GM21390 (cell line): Measurements from ENCODE around the gene CYP3A4.
"Not testable (repeated sequence)": the region's sequence is repeated elsewhere in the genome, so short reads cannot be mapped to it uniquely, and the experiment has no call there.

ENCODE experiments used
- ATAC-seq: cut with Tn5 transposase; IDR thresholded peaks from one replicate; pipeline ENCODE4 v1.9.1; 2021; ENCODE audit not compliant: unreplicated experiment

Gene CYP3A4

DNA sequence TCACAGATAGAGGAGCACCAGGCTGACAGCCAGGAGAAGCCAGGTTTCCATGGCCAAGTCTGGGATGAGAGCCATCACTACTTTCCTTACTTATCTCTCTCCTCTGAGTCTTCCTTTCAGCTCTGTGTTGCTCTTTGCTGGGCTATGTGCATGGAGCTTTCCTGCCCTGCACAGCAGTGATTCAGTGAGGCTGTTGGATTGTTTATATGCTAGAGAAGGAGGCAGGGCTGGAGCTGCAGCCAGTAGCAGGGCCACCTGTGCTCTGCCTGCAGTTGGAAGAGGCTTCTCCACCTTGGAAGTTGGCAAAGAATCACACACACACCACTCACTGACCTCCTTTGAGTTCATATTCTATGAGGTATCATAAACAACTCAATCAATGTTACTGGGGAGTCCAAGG, at the start of gene CYP3A4:
CYP3A4 (minus strand) TSS at position 178 of the 400 bp plus-strand sequence; CDS start at position 75, 103 bp downstream.
- no peak for ATAC-seq

DNA sequence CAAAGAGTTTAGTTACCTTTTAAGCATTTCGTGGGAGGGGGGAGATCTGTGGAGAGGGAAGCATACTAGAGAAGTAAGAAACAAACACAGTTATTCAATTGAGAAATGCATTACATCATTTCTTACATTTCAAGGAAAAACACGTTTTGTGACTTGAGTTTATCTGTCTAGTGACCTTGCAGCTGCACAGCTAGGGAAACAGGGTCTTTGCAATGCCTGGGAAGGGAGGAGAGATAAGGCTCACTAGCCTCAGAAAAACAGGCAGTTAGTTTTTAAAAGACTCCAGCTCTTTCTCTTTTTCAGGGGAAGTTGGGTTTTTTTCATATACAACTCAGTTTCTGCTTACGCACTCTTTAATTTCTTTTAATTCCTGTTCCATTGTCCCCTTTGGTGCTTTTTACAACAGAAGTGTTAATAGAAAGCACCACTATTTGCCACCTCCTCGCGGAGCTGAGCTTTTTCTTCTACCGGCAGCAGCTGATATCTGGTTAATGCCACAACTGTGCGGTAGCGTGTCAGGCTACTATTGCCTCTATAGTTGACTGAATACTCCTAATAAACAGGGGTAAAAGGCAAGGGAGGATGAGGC, 49.4 kb upstream of the CYP3A4 start:
- no peak for ATAC-seq

GRCh38 chr7:99831595-99831994, 47.6 kb upstream of the CYP3A4 start:
- no peak for ATAC-seq

DNA sequence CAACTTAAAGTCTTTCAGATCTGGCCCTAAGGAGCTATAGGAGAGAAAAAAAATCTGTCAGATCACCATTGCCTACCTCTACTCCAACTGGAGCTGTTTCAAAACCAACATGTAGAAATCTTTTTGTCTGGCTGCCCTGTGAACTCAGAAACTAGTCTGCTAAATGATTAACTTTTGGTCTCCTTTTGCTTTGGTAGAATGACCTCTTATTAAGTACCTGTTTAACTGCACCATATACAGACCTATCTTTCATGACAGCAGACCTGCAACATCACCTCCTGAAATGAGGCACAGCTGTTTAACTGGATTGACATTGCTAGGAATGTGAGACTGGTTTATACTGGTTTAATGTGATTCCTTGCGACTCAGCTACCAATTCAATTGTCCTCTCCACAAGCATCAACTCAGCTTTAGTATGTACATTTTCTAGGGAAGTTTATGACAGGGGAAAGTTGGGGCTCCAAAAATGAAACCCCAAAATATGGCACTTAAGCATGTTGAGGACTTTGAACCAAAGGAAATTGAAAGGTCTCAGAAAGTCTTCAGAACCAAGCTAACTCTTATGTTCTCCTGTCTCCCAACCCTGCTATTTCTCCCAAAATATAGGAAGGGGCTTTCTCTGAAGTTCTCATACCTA, 45.7 kb upstream of the CYP3A4 start:
- no peak for ATAC-seq

- no peak for ATAC-seq
These were observed 44.8 kb upstream of the CYP3A4 start for GRCh38 chr7:99828811-99829210.

DNA sequence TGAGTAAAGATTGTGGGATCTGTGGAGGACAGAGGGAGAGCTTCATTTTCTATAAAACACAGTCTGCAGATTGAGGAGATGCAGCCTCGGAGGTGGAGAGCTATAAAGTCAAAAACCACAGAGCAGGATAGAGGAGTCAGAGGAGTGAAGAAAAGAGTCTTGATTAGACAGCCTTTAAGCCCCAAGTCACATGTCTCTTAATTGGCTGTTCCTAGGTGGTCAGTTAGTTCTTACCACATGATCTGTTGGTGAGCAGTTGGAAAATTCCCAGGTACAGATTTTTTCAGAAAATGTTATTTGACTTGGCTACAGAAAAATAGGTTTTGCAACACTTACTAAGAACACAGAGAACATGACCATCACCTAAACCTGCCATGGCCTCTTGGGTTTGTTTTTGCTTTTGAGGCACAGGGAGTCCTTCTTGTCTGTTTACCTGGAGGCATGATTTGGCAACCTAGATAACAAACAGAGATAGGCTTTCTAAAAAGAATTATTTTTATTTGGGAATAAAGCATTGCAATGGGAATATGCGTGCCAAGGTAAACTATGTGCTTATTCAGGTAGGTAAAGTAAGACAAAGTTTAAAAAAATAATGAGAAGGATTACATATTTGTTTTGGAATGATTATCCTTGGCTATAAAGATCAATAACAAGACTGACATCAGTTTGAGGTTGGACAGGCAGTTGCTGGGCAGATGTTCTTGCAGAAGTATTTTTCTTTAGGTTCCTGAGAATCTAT, 43.2 kb upstream of the CYP3A4 start:
- ATAC-seq: no peak

DNA sequence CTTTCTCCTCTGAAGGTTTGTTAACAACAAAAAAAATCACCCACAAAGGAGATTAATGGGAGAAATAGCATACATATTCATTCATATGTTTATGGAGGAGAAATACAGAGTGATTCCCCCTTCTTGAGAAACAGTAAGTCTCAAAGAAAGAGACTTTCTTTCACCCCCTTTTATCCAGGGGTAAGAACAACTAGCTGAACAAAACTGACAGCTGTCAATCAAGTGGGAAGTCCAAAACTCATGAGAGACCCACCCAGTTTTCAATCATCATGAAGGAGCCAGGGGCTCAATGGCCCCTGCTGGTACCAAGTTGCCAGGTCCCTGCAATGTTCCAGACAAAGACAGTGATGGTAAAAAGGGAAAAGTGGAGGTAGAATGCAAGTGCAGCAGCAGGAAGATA, 41.9 kb upstream of the CYP3A4 start:
- no peak for ATAC-seq

DNA sequence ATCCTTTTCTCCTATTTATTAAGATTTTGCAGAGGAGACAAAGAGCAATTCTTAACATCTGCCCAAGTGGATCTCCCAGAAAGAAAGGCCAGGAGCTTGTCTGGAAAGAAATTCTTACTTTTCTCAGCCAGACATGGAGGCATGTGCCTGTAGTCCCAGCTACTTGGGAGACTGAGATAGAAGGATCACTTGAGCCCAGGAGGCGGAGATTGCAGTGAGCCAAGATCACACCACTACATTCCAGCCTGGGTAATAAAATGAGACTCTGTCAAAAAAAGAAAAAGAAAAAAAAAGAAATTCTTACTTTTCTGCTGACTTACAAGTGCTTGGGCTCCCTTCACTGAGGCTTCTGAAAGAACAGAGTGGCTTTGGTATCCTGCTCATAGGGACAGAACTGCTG, 41.5 kb upstream of the CYP3A4 start:
- no peak for ATAC-seq

DNA sequence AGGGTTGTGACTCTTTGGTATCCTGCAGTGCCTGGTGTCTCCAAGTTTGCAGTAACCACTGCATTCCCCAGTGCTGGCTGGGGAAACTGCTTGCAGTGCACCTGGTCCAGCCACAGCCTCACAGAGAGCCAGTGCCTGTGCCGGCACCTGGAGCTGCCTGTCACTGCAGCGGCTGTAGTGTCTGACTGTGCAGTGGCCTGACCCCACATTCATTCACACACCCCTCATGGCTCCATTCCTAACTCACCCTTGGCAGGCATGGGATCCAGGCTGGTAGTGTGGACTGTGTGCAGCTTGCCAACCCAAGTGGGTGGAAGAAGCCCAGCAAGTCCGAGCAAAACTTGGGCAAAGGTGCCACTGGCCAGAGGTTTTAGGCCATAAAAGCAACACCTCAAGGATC, 40.1 kb upstream of the CYP3A4 start:
- ATAC-seq: no peak

DNA sequence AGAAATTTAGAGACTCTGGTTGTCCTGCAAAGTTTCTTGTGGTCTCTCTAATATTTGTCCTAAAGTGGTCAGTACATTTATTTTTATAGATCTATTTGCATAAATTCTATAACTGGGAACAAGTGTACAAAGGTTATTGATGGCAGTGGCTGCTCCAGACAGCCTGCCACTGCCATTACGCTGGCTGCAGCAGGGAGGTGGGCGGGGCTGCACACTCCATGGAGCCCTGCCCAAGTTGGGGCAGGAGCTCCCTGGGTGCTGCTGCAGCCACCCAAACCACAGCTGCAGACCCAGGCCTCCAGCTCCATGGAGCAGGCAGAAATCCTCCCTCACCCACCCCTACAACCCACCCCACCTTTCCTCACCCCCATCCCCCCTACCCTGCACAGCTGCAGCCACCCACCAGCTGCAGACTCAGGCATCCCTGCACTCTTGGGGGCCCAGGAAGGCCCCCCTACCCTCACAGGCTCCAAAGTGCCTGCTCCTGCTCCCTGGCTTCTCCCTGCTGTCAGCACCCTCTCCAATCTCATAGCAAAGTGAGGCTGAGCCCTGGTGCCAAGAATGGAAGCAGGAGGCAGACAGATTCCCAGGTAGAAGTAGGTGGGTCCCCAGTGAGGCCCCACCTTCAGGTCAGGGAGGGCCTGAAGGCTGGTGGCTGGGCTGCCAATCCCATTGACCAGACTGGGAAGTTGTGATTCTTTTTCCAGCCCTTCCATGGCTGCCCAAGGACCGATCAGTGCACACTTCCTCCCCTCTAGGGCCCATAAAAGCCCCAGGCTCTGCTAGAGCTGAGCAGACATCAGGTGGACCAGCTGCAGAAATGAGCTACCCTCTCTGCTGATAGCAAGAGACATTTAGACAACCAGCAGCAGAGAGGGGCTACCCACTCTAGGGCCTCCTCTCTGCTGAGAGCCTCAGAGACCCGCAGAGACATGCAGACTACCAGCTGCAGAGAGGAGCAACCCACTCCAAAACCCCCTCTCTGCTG, 39.0 kb upstream of the CYP3A4 start:
- no peak for ATAC-seq

DNA sequence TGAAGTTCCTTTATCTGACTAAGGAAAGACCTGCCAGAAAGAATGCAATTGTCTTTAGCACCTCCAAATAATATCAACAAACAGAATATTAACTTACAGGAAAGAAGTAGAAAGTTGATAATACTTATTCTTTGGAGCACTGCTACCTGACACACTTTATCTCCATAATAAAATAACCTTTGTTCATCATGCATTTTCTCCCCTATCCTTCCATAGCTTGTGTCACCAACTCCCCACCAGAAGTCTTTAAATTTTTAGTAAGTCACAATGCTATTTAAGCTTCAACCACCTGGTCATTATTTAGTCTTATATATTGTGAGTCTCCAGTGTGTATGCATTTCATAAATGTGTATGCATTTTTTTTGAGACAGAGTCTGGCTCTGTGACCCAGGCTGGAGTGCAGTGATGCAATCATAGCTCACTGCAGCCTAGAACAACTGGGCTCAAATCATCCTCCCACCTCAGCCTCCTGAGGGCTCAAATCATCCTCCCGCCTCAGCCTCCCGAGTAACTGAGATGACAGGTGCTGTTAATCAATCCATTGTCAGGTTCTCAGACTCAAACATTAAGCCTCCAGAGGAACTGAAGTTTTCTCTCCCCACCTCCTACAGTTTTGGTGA, 36.5 kb upstream of the CYP3A4 start:
- ATAC-seq: no peak

DNA sequence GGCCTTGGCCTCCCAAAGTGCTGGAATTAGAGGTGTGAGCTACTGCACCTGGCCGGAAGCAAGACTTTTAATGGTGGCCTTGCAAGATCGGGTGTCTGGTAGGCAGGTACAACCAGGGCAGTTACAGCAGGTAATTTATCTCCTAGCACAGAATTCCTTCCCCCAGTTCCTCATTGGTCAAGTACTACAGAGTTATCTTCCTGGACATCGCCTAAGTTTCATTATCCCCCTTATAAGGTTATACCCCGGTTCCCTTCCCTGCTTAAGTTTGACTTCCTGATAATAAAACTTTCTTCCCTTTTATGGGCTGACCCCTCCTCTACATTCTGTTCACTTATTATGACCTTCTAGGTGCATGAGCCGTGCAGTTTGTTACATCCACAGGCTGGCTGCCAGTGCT, 24.8 kb upstream of the CYP3A4 start:
- no peak for ATAC-seq

- no peak for ATAC-seq
These were observed 23.0 kb upstream of the CYP3A4 start for GRCh38 chr7:99806839-99807478.

DNA sequence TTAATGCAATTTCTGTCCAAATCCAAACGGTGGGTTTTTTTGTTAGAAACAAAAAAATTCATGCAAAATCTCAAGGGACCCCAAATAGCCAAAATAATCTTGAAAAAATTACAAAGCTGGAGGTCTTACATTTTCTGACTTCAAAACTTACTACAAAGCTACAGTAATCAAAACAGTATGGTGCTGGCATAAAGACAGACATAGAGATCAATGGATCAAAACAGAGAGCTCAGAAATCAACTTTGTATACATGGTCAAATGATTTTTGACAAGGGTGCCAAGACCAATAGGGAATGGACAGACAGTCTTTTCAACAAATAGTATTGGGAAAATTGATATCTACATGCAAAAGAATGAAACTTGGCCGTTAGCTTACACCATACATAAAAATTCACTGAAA, 21.7 kb upstream of the CYP3A4 start:
- no peak for ATAC-seq

DNA sequence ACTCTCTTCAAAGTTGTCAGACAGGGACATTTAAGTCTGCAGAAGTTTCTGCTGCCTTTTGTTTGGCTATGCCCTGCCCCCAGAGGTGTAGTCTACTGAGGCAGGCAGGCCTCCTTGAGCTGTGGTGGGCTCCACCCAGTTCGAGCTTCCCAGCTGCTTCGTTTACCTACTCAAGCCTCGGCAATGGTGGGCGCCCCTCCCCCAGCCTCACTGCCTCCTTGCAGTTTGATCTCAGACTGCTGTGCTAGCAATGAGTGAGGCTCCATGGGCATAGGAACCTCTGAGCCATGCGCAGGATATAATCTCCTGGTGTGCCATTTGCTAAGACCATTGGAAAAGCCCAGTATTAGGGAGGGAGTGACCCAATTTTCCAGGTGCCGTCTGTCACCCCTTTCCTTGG, 19.1 kb upstream of the CYP3A4 start:
- ATAC-seq: not testable (repeated sequence)

GRCh38 chr7:99801407-99801806, 17.4 kb upstream of the CYP3A4 start:
- not testable (repeated sequence) for ATAC-seq

GRCh38 chr7:99798972-99799371, 15.0 kb upstream of the CYP3A4 start:
- no peak for ATAC-seq

GRCh38 chr7:99795864-99796263, 11.9 kb upstream of the CYP3A4 start:
- not testable (repeated sequence) for ATAC-seq

DNA sequence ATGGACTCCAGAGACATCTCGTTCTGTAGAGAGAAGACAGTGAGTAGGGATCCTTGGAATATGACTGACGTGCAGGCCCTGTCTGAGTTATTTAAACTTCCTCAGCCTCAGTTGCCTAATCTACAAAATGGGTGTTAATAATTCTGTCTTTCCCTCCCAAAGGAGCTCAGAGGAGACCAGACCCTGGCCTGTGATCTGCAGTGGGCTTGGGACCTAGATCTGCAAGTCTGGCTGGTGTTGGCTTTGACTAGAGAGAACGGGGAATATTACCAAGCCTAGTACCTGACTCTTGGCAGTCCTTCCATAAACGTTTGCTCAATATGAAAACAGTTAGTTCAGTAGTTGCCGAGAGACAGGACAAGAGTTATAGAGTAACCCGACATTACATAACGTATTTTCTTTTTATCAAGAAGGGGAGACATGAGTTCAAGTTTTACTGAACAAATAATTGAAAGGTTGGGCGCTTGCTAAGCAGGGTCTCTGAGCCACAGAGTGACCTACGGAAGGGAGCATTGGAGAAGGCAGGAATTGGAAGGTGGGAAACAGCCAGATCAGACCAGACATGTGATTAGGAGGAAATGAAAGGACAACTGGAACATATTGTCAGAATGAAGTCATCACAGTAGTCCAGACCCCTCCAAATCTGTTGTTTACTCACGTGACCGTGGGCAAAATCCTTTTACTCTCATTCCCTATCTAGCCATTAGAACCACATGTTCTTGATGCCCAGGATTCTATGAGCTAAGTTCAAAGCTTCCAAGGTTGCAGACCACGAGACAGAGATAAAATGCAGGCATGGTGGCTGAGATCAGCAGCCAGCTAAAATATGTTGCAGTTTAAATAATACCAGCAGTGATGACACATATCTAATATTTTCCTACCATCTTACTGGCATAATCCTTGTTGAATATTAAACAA, 10.9 kb upstream of the CYP3A4 start:
- ATAC-seq: no peak
